Panc1 (cell line): ENCODE results near the gene RUNX3.

Source experiments
- POLR2AphosphoS5 ChIP-seq: IDR thresholded peaks from 2 replicates; pipeline ENCODE4 v1.6.1; 2012; ENCODE audit warnings: mild to moderate bottlenecking, low read depth, low read length, moderate library complexity
- SIN3A ChIP-seq: IDR thresholded peaks from 2 replicates; pipeline ENCODE4 v1.6.1; 2012; ENCODE audit warnings: low read depth, mild to moderate bottlenecking, low read length, moderate library complexity, borderline replicate concordance; ENCODE audit not compliant: insufficient read depth
- TF ChIP-seq, protein P1 (sequence below): fragments of 450-650 bp; IDR thresholded peaks from 2 replicates; pipeline ENCODE4 v1.5.1; 2017; ENCODE audit warnings: mild to moderate bottlenecking

DNA sequence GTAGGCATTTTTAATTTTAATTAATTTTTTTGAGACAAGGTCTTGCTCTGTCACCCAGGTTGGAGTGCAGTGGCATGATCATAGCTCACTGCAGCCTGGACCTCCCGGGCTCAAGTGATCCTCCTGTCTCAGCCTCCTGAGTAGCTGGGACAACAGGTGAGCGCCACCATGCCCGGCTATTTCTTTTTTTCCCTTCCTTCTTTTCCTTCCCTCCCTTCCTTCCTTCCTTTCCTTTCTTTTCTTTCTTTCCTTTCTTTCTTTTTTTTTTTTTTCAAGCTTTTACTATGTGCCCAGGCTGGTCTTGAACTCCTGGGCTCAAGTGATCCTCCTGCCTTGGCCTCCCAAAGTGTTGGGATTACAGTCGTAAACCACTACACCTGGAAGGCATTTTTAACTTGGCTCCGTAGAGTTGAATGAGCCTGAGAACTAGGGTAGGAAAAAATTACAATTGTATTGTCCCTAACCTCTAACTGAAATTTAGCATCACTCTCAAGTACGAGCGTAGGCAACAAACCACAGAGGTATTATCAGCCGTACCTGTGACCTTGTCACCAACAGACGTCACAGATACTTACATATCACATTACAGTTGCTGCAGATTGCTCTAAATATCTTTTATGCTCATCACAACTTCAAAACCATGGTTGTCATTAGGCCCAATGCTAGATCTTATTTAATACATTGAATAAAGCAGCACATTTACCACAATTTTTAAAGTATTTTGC, 8.0 kb downstream of the RUNX3 start:
- TF ChIP-seq POLR2AphosphoS5, result no peak
- TF ChIP-seq, protein P1, sequence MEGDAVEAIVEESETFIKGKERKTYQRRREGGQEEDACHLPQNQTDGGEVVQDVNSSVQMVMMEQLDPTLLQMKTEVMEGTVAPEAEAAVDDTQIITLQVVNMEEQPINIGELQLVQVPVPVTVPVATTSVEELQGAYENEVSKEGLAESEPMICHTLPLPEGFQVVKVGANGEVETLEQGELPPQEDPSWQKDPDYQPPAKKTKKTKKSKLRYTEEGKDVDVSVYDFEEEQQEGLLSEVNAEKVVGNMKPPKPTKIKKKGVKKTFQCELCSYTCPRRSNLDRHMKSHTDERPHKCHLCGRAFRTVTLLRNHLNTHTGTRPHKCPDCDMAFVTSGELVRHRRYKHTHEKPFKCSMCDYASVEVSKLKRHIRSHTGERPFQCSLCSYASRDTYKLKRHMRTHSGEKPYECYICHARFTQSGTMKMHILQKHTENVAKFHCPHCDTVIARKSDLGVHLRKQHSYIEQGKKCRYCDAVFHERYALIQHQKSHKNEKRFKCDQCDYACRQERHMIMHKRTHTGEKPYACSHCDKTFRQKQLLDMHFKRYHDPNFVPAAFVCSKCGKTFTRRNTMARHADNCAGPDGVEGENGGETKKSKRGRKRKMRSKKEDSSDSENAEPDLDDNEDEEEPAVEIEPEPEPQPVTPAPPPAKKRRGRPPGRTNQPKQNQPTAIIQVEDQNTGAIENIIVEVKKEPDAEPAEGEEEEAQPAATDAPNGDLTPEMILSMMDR, result no peak
- no peak for TF ChIP-seq SIN3A
